Hepatocyte (in vitro differentiated cells): ENCODE data around the gene SOST. TPM values are rescaled to one million over a fixed set of nuclear protein-coding genes. Genes with fewer than 3 reads are reported as not detected.

Source experiments
- DNase-seq: peaks from one replicate; pipeline ENCODE4 v3.0.0-alpha.2; 2016; ENCODE audit warnings: low spot score
- H2AFZ ChIP-seq: fragments of 200-600 bp; sonication (generic); 2 replicates; pipeline ENCODE4 v1.6.0; 2016; ENCODE audit warnings: antibody characterized with exemption, mild to moderate bottlenecking
- H3K27ac ChIP-seq: fragments of 200-600 bp; sonication (generic); 2 replicates; pipeline ENCODE4 v1.5.1; 2016; ENCODE audit warnings: mild to moderate bottlenecking
- H3K27me3 ChIP-seq: fragments of 200-600 bp; sonication (generic); 2 replicates; pipeline ENCODE4 v1.6.1; 2016
- H3K36me3 ChIP-seq: fragments of 200-600 bp; sonication (generic); replicated peaks from 2 replicates; pipeline ENCODE4 v1.5.1; 2016; ENCODE audit warnings: low read depth; ENCODE audit not compliant: insufficient read depth
- H3K4me1 ChIP-seq: fragments of 200-600 bp; sonication (generic); 2 replicates; pipeline ENCODE4 v1.5.1; 2016; ENCODE audit warnings: mild to moderate bottlenecking, moderate library complexity; ENCODE audit not compliant: insufficient read depth
- H3K4me2 ChIP-seq: fragments of 200-600 bp; sonication (generic); 2 replicates; pipeline ENCODE4 v1.6.0; 2016
- H3K4me3 ChIP-seq: fragments of 200-600 bp; sonication (generic); 2 replicates; pipeline ENCODE4 v1.5.1; 2016; ENCODE audit warnings: mild to moderate bottlenecking
- H3K79me2 ChIP-seq: fragments of 200-600 bp; sonication (generic); 2 replicates; pipeline ENCODE4 v1.6.0; 2017; ENCODE audit warnings: mild to moderate bottlenecking
- H3K9me2 ChIP-seq: fragments of 200-600 bp; sonication (generic); replicated peaks from 2 replicates; pipeline ENCODE4 v1.6.0; 2017; ENCODE audit warnings: mild to moderate bottlenecking; ENCODE audit not compliant: insufficient read depth
- H3K9me3 ChIP-seq: fragments of 200-600 bp; sonication (generic); 2 replicates; pipeline ENCODE4 v1.5.1; 2016; ENCODE audit warnings: low read depth, mild to moderate bottlenecking
- H4K20me1 ChIP-seq: fragments of 200-600 bp; sonication (generic); 2 replicates; pipeline ENCODE4 v1.6.0; 2016; ENCODE audit warnings: mild to moderate bottlenecking; ENCODE audit not compliant: insufficient read depth, poor library complexity, severe bottlenecking
- EZH2 ChIP-seq: fragments of 200-600 bp; sonication (generic); IDR thresholded peaks from 2 replicates; pipeline ENCODE4 v1.6.1; 2016; ENCODE audit warnings: antibody characterized with exemption, mild to moderate bottlenecking, borderline replicate concordance
- EZH2phosphoT487 ChIP-seq: fragments of 200-600 bp; sonication (generic); IDR thresholded peaks from one replicate; pipeline ENCODE4 v1.6.1; 2018; ENCODE audit warnings: antibody characterized with exemption, mild to moderate bottlenecking, low read depth, moderate library complexity; ENCODE audit not compliant: unreplicated experiment, severe bottlenecking
- WGBS: methylation state at CpG from one replicate; pipeline ENCODE4 v1.1.6; 2016; ENCODE audit warnings: low lambda C conversion rate; ENCODE audit errors: missing lambda C conversion rate; 5-methylcytosine and 5-hydroxymethylcytosine counted together
- polyA plus RNA-seq: library from polyadenylated mRNA; unstranded; fragments of >200 nt; fragmentation: Nextera tagmentation; extraction: Ambion mirVana; gene quantifications from 2 replicates; pipeline ENCODE4 v1.2.1, GENCODE V29; 2016
- total RNA-seq: library from RNA; depleted of rRNA; stranded (reverse); fragments of >200 nt; gene quantifications from 2 replicates; pipeline ENCODE4 v1.2.3, GENCODE V29; 2014
- TF ChIP-seq, protein P1 (sequence below): fragments of 200-600 bp; sonication (generic); IDR thresholded peaks from 2 replicates; pipeline ENCODE4 v1.5.1; 2016; ENCODE audit warnings: antibody characterized with exemption, mild to moderate bottlenecking; ENCODE audit not compliant: poor library complexity

Gene SOST
- total and polyA plus RNA-seq, 2 experiments from 2014 or later = not detected

DNA sequence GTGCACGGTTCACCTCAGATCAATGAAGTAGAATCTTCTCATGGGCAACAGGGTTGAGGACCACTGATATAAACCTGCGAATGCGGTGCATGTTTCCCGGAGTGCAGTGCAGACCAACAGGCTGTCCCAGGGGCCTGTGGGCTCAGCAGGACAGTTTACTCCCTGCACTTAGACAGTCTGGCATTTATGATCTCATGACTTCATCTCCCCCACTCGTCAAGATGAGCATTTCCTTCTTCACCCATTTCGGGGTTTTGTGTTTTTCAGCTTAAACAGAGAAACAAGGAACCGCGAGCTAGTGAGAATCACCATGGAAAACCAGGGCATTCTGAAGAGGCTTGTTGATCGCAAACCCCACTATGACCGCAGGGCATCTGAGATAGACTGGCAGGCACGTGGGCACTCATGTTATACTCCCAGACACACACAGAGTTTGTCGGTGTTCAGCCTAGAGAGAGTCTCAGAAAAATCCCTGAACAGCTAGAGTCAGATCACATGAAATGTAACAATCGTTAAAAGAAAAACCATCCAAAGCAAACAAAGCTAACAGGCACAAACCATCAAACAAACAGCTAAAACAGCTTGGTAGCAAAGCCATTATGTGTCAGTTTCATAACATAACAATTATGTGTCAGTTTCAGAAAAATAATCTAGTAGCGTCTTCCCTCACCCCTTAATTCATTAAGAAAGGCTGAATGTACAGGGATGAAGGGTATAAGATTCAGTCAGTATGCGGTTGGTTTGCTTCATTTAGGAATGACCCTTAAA is 24.5 kb upstream of the SOST start:
- no peak overlapping the region for H3K27ac ChIP-seq

DNA sequence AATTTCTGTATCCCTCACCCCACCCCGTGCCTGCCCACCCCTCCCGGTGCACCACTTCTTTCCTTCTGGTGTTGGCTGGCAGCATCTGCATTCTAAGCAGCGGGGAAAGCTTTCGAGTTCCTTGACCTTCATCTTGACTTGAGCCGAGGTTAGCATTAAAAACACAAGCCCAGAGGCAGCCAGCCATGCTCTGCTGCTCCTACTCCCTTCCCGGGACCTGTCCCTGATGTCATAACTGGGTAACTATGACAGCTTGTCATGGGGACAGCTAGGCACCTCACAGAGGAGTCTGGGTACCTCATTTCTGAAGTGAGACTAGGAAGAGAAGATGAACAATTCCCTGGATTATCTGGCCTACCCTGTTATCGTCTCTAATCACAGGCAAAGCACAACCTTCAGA is 21.5 kb upstream of the SOST start, which contains the start of gene CFAP97D1:
TSS of gene CFAP97D1 (plus strand) at position 301 of the 400 bp plus-strand sequence. CDS start at position 329, 28 bp downstream.
- 64% methylated on average over 7 of the region's 7 CpGs for WGBS
- peak within 1 kb of the TSS; percentile 83 for H2AFZ ChIP-seq

More for the DNA sequence above, 24.5 kb upstream of the SOST start:
- WGBS = 85% methylated on average over 15 of the region's 15 CpGs
- H3K9me2 ChIP-seq = no peaks in the 10 kb centered on the region
- no peaks in the 10 kb centered on the region for H3K36me3 ChIP-seq
- no peaks in the 10 kb centered on the region for H3K9me3 ChIP-seq
- DNase-seq = no peak
- no peak overlapping the region for H3K4me3 ChIP-seq
- no peak overlapping the region for H3K4me2 ChIP-seq
- H4K20me1 ChIP-seq = no peaks in the 10 kb centered on the region
- H2AFZ ChIP-seq = no peak overlapping the region
- TF ChIP-seq EZH2phosphoT487 (no peak), EZH2 (no peak)
- TF ChIP-seq, protein P1, sequence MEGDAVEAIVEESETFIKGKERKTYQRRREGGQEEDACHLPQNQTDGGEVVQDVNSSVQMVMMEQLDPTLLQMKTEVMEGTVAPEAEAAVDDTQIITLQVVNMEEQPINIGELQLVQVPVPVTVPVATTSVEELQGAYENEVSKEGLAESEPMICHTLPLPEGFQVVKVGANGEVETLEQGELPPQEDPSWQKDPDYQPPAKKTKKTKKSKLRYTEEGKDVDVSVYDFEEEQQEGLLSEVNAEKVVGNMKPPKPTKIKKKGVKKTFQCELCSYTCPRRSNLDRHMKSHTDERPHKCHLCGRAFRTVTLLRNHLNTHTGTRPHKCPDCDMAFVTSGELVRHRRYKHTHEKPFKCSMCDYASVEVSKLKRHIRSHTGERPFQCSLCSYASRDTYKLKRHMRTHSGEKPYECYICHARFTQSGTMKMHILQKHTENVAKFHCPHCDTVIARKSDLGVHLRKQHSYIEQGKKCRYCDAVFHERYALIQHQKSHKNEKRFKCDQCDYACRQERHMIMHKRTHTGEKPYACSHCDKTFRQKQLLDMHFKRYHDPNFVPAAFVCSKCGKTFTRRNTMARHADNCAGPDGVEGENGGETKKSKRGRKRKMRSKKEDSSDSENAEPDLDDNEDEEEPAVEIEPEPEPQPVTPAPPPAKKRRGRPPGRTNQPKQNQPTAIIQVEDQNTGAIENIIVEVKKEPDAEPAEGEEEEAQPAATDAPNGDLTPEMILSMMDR = no peak
- peaks cover 11% of the 10 kb centered on the region for H3K4me1 ChIP-seq
- H3K79me2 ChIP-seq = no peaks in the 10 kb centered on the region
- H3K27me3 ChIP-seq = no peaks in the 10 kb centered on the region

DNA sequence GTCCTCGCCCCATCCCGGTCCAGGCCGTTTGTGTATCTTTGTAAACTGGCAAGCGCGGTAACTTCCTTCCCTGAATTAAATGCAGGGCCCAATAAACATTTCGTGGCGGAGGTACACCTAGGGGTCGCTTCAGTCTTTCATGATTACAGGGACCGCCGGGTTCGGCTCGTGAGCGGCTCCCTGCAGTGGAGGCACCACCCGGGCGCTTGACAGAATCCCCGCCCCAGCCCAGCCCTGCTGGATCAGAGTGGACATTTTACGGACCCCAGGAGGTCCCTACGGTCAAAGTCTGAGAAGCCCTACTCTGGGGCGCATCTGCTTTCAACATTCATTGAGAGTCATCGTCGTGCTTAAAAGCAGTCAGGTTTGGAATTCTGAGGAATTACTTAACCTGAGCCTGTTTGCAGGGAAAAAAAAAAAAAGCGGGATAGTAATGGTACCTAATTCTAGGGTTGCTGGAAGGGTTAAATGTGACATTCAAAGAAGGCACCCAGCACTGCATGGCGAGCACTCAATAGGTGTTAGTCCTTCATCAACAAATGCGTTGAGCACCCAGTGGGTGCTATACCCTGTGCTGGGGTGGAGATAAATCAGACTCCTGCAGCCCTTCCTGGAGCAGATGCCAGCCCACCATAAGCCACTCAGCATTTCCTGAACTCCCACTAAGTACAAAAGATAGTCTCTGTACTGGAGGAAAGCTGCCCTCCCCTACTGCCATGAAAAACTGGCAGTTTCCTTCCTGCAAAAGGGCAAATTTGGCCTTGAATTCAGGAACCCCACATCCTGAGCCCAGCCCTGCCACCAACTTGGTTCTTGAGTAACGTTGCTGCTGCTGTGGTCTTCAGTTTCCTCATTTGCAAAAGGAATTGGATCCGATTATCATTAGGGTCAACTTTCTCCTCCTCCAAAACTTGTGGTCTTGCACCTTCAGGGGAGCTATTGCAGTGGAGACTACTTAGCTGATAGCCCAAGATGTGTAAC is 20.8 kb upstream of the SOST start:
- H3K4me2 ChIP-seq = peak overlapping the region; percentile 95
- no peaks in the 10 kb centered on the region for H3K9me2 ChIP-seq
- H3K27ac ChIP-seq = peak overlapping the region; percentile 99
- no peak for DNase-seq
- TF ChIP-seq EZH2 = no peak
- TF ChIP-seq, protein P1 = no peak
- no peak for TF ChIP-seq EZH2phosphoT487
- 11% methylated on average over 25 of the region's 26 CpGs for WGBS
- no peaks in the 10 kb centered on the region for H3K27me3 ChIP-seq
- no peaks in the 10 kb centered on the region for H3K36me3 ChIP-seq
- peaks cover 30% of the 10 kb centered on the region for H3K79me2 ChIP-seq
- no peaks in the 10 kb centered on the region for H3K9me3 ChIP-seq
- peak overlapping the region; percentile 83 for H2AFZ ChIP-seq
- peaks cover 19% of the 10 kb centered on the region for H3K4me1 ChIP-seq
- no peaks in the 10 kb centered on the region for H4K20me1 ChIP-seq
- peak overlapping the region; percentile 90 for H3K4me3 ChIP-seq

More for the DNA sequence above, 21.5 kb upstream of the SOST start, which contains the start of gene CFAP97D1:
- Histone ChIP-seq H3K9me3 (no peaks in the 10 kb centered on the region), H3K27me3 (no peaks in the 10 kb centered on the region), H4K20me1 (no peaks in the 10 kb centered on the region), H3K27ac (peak within 1 kb of the TSS; percentile 99), H3K79me2 (peaks cover 27% of the 10 kb centered on the region), H3K4me3 (peak within 1 kb of the TSS; percentile 90), H3K36me3 (no peaks in the 10 kb centered on the region), H3K4me2 (peak within 1 kb of the TSS; percentile 95), H3K9me2 (no peaks in the 10 kb centered on the region), H3K4me1 (peaks cover 19% of the 10 kb centered on the region)
- TF ChIP-seq EZH2phosphoT487 = no peak
- TF ChIP-seq, protein P1 = no peak
- TF ChIP-seq EZH2 = no peak
- DNase-seq = no peak
